Lower leg skin (tissue), 4 donors: ENCODE results near the gene SERPINI1. TPM values are rescaled to one million over a fixed set of nuclear protein-coding genes. Genes with fewer than 3 reads are reported as not detected.

Experiments used
- DNase-seq, 2 donors: peaks; one replicate each; pipeline ENCODE4 v3.0.0-alpha.2; 2019; ENCODE audit warnings: low spot score in 2 of 2
- H3K4me3 ChIP-seq: fragments of 200-600 bp; sonication (generic); 2 replicates; pipeline ENCODE4 v1.5.1; 2017; ENCODE audit warnings: mild to moderate bottlenecking, low read depth; ENCODE audit not compliant: poor library complexity, severe bottlenecking
- CTCF ChIP-seq, 3 donors: fragments of 450-650 bp; IDR thresholded peaks; one replicate each; pipeline ENCODE4 v1.5.1; 2016; ENCODE audit warnings: antibody characterized with exemption in 3 of 3, mild to moderate bottlenecking in 3 of 3, moderate library complexity in 2 of 3
- POLR2A ChIP-seq, 2 donors: fragments of 450-650 bp; IDR thresholded peaks; one replicate each; pipeline ENCODE4 v1.6.1; 2016 to 2017; ENCODE audit warnings: antibody characterized with exemption in 2 of 2, mild to moderate bottlenecking in 1 of 2, moderate library complexity in 1 of 2
- WGBS, 2 donors: methylation state at CpG; one replicate each; pipeline ENCODE4 v1.1.5; 2018; 5-methylcytosine and 5-hydroxymethylcytosine counted together
- intact Hi-C: fragments of 100-400 bp; cut with DNase I; formaldehyde crosslinking; loops from one replicate; pipeline ENCODE4 v1.15.0; 2023; ENCODE audit warnings: low total_unique reads
- total RNA-seq, 4 donors: library from RNA; depleted of rRNA; stranded (reverse); fragments of >200 nt; gene quantifications; one replicate each; pipeline ENCODE4 v1.1.0, GENCODE V29; 2016

The SERPINI1 gene
- total RNA-seq, 4 donors from 2014 or later, result 0.42 to 6.2 (median 2.3) TPM

GRCh38 chr3:167780214-167780883 lies 44.8 kb downstream of the SERPINI1 start:
- intact Hi-C loops, result no loop called here
- 71 to 80% methylated on average over 2 of the region's 2 CpGs for WGBS, 2 donors
- TF ChIP-seq POLR2A (IDR thresholded peaks at IDR 0.05), result no peak
- no peak for TF ChIP-seq CTCF (IDR thresholded peaks at IDR 0.05)
- no peak for DNase-seq
- no peak overlapping the region for H3K4me3 ChIP-seq

GRCh38 chr3:167783781-167784180 lies 48.3 kb downstream of the SERPINI1 start:
- H3K4me3 ChIP-seq, result no peak overlapping the region
- intact Hi-C loops, result no loop called here
- no peak for DNase-seq
- TF ChIP-seq CTCF (IDR thresholded peaks at IDR 0.05) (no peak), POLR2A (IDR thresholded peaks at IDR 0.05) (no peak)
- WGBS, 2 donors, result 36 to 58% methylated on average over 1 of the region's 1 CpG

- 78 to 83% methylated on average over 3 of the region's 3 CpGs for WGBS, 2 donors
Observed at GRCh38 chr3:167785790-167786189, 50.3 kb downstream of the SERPINI1 start.

GRCh38 chr3:167787440-167787839 lies 51.9 kb downstream of the SERPINI1 start:
- no peak for DNase-seq
- 35 to 49% methylated on average over 4 of the region's 4 CpGs for WGBS, 2 donors
- no peak for TF ChIP-seq POLR2A (IDR thresholded peaks at IDR 0.05)
- no peak for TF ChIP-seq CTCF (IDR thresholded peaks at IDR 0.05)
- intact Hi-C loops, result no loop called here
- no peak overlapping the region for H3K4me3 ChIP-seq

More at GRCh38 chr3:167785790-167786189, 50.3 kb downstream of the SERPINI1 start:
- H3K4me3 ChIP-seq, result no peak overlapping the region
- intact Hi-C loops, result no loop called here
- TF ChIP-seq POLR2A (IDR thresholded peaks at IDR 0.05) (no peak), CTCF (IDR thresholded peaks at IDR 0.05) (no peak)
- no peak for DNase-seq

- H3K4me3 ChIP-seq, result no peak overlapping the region
- DNase-seq, result no peak
- intact Hi-C loops, result no loop called here
- no peak for TF ChIP-seq POLR2A (IDR thresholded peaks at IDR 0.05)
- no peak for TF ChIP-seq CTCF (IDR thresholded peaks at IDR 0.05)
Observed at GRCh38 chr3:167798443-167798842, 62.9 kb downstream of the SERPINI1 start.

GRCh38 chr3:167808910-167809309 lies 73.4 kb downstream of the SERPINI1 start:
- intact Hi-C loops, result no loop called here
- DNase-seq, result no peak
- no peak overlapping the region for H3K4me3 ChIP-seq
- no peak for TF ChIP-seq POLR2A (IDR thresholded peaks at IDR 0.05)
- TF ChIP-seq CTCF (IDR thresholded peaks at IDR 0.05), result no peak
- WGBS, 2 donors, result 74 to 84% methylated on average over 2 of the region's 2 CpGs
